Hepatic stellate cell (primary cell): ENCODE data around the gene DAZAP1.

Experiments
- DNase-seq: peaks from one replicate; pipeline ENCODE4 v3.0.0; 2011; ENCODE audit warnings: low spot score

The DAZAP1 gene

GRCh38 chr19:1407528-1408299 lies at the start of gene DAZAP1:
Gene DAZAP1, plus strand, starts transcription at chr19:1407586. Its CDS starts 188 bp downstream, at chr19:1407774.
- no peak for DNase-seq

- no peak for DNase-seq
These were observed 47.1 kb upstream of the DAZAP1 start for GRCh38 chr19:1360126-1360817.

- DNase-seq = peak; percentile 86
These were observed 46.4 kb upstream of the DAZAP1 start for GRCh38 chr19:1360818-1361461.

GRCh38 chr19:1361601-1362386 lies 45.6 kb upstream of the DAZAP1 start:
- peak; percentile 73 for DNase-seq

- no peak for DNase-seq
These were observed 44.8 kb upstream of the DAZAP1 start for GRCh38 chr19:1362387-1363257.

- DNase-seq = no peak
These were observed 43.8 kb upstream of the DAZAP1 start for GRCh38 chr19:1363599-1363998.

- no peak for DNase-seq
These were observed 43.2 kb upstream of the DAZAP1 start for GRCh38 chr19:1364070-1364704.

GRCh38 chr19:1365319-1366269 lies 41.8 kb upstream of the DAZAP1 start:
- no peak for DNase-seq

- no peak for DNase-seq
These were observed 41.1 kb upstream of the DAZAP1 start for GRCh38 chr19:1366296-1366695.

GRCh38 chr19:1366899-1367870 lies 40.2 kb upstream of the DAZAP1 start:
- no peak for DNase-seq

- no peak for DNase-seq
These were observed 38.1 kb upstream of the DAZAP1 start for GRCh38 chr19:1369214-1369805.

- DNase-seq = no peak
These were observed 36.6 kb upstream of the DAZAP1 start for GRCh38 chr19:1370579-1371361.

GRCh38 chr19:1373042-1373533 lies 34.3 kb upstream of the DAZAP1 start:
- DNase-seq = no peak

GRCh38 chr19:1373534-1374249 lies 33.7 kb upstream of the DAZAP1 start:
- DNase-seq = no peak

- no peak for DNase-seq
These were observed 33.2 kb upstream of the DAZAP1 start for GRCh38 chr19:1374250-1374577.

- DNase-seq = no peak
These were observed 31.0 kb upstream of the DAZAP1 start for GRCh38 chr19:1376415-1376805.
